HCT116 (cell line): ENCODE measurements around the gene ACSS3. TPM values are rescaled to one million over a fixed set of nuclear protein-coding genes. Genes with fewer than 3 reads are reported as not detected.

ENCODE experiments used
- ATAC-seq: fragments of 200-7000 bp; cut with Tn5 transposase; 2 replicates; pipeline ENCODE4 v1.9.1; 2020; ENCODE audit warnings: mild to moderate bottlenecking, moderate library complexity
- BruUV-seq: library from RNA; stranded (reverse); fragments of 400-500 nt; replicated peaks from 2 replicates; lab custom pipeline; 2021; lab: Mats Ljungman, UMichigan
- CTCF ChIA-PET: fragments of 300-600 bp; sonication (Branson Sonifier 250); formaldehyde crosslinking; loops from one replicate; lab custom pipeline; 2021; ENCODE audit warnings: antibody characterized with exemption; lab: Charles Lee
- POLR2A ChIA-PET: fragments of 300-600, 350-600 bp; sonication (Branson Sonifier 250); formaldehyde crosslinking; loops from one replicate; lab custom pipeline; 2021; ENCODE audit warnings: antibody characterized with exemption; lab: Charles Lee
- RAD21 ChIA-PET, 2 experiments: fragments of 300-600 bp; sonication (Branson Sonifier 250); formaldehyde crosslinking; loops; one replicate each; lab custom pipeline; 2023; ENCODE audit warnings: low total read pairs in 2 of 2; ENCODE audit not compliant: uncharacterized antibody in 2 of 2, unreplicated experiment in 2 of 2, low non-redundant PET in 1 of 2; lab: Charles Lee
- DNase-seq: peaks from one replicate; pipeline ENCODE4 v3.0.0-alpha.2; 2010; ENCODE audit warnings: low read depth, low spot score
- H2AFZ ChIP-seq: fragments of 200-600 bp; shearing (Covaris generic), sonication (generic); 2 replicates; pipeline ENCODE4 v1.6.1; 2017; ENCODE audit warnings: low read depth, mixed run types, mixed read lengths, antibody characterized with exemption, low read length; ENCODE audit not compliant: poor library complexity, severe bottlenecking
- H3K27ac ChIP-seq: 2 replicates; pipeline ENCODE4 v1.5.1; 2012; ENCODE audit warnings: low read depth, low read length
- H3K27me3 ChIP-seq: fragments of 200-600 bp; sonication (generic); 2 replicates; pipeline ENCODE4 v1.6.1; 2016; ENCODE audit warnings: mixed run types, low read length, mixed read lengths; ENCODE audit not compliant: insufficient read depth
- H3K36me3 ChIP-seq, 2 experiments: fragments of 200-500 bp in 1 of 2; fragments of 200-600 bp in 1 of 2; sonication (Bioruptor generic) in 1 of 2; sonication (generic) in 1 of 2; 2 replicates each; pipeline versions ENCODE4 v1.5.1 to v1.6.1; 2014 to 2016; ENCODE audit warnings: low read length in 2 of 2, inconsistent platforms in 1 of 2, mixed read lengths in 1 of 2, mixed run types in 1 of 2; ENCODE audit not compliant: insufficient read depth in 2 of 2, control insufficient read depth in 1 of 2
- H3K4me1 ChIP-seq, 2 experiments: fragments of 200-600 bp in 1 of 2; sonication (generic) in 1 of 2; 2 replicates each; pipeline versions ENCODE4 v1.5.1 to v1.6.1; 2012 to 2017; ENCODE audit warnings: low read length in 2 of 2, inconsistent platforms in 1 of 2, mild to moderate bottlenecking in 1 of 2, mixed read lengths in 1 of 2, mixed run types in 1 of 2, moderate library complexity in 1 of 2; ENCODE audit not compliant: insufficient read depth in 2 of 2, control insufficient read depth in 1 of 2
- H3K4me2 ChIP-seq: fragments of 200-600 bp; sonication (generic); 2 replicates; pipeline ENCODE4 v1.6.1; 2017; ENCODE audit warnings: mixed run types, low read length, mixed read lengths
- H3K4me3 ChIP-seq, 2 experiments: fragments of 200-600 bp in 1 of 2; sonication (generic) in 1 of 2; replicated peaks in 1 of 2; 2 replicates each; pipeline ENCODE4 v1.5.1; 2011 to 2016; ENCODE audit warnings: low read length in 2 of 2, control low read depth in 1 of 2, low read depth in 1 of 2, mild to moderate bottlenecking in 1 of 2, mixed read lengths in 1 of 2, mixed run types in 1 of 2
- H3K79me2 ChIP-seq: fragments of 200-600 bp; sonication (generic); 2 replicates; pipeline ENCODE4 v1.6.1; 2017; ENCODE audit warnings: mild to moderate bottlenecking, mixed run types, low read length, moderate library complexity, mixed read lengths; ENCODE audit not compliant: insufficient read depth
- H3K9ac ChIP-seq: fragments of 200-600 bp; sonication (generic); 2 replicates; pipeline ENCODE4 v1.6.1; 2016; ENCODE audit warnings: low read length, mixed read lengths
- H3K9me2 ChIP-seq: fragments of 200-600 bp; sonication (generic), shearing (Covaris generic); 2 replicates; pipeline ENCODE4 v1.6.1; 2017; ENCODE audit warnings: mixed run types, mild to moderate bottlenecking, moderate library complexity; ENCODE audit not compliant: insufficient read depth
- H3K9me3 ChIP-seq, 2 experiments: fragments of 200-500 bp in 1 of 2; fragments of 200-600 bp in 1 of 2; sonication (Bioruptor generic) in 1 of 2; sonication (generic) in 1 of 2; 2 replicates each; pipeline ENCODE4 v1.6.1; 2014 to 2017; ENCODE audit warnings: low read length in 2 of 2, mixed read lengths in 2 of 2, inconsistent platforms in 1 of 2, low read depth in 1 of 2, mild to moderate bottlenecking in 1 of 2, mixed run types in 1 of 2, moderate library complexity in 1 of 2; ENCODE audit not compliant: control insufficient read depth in 1 of 2, insufficient read depth in 1 of 2
- H4K20me1 ChIP-seq: fragments of 200-600 bp; sonication (generic), shearing (Covaris generic); 2 replicates; pipeline ENCODE4 v1.6.1; 2017; ENCODE audit warnings: mixed run types, mild to moderate bottlenecking, moderate library complexity; ENCODE audit not compliant: insufficient read depth
- CEBPB ChIP-seq: IDR thresholded peaks from 2 replicates; pipeline ENCODE4 v1.6.1; 2012; ENCODE audit warnings: low read depth
- EGR1 ChIP-seq: IDR thresholded peaks from 2 replicates; pipeline ENCODE4 v1.6.1; 2012; ENCODE audit warnings: low read depth
- ELF1 ChIP-seq: IDR thresholded peaks from 2 replicates; pipeline ENCODE4 v1.6.1; 2012; ENCODE audit warnings: low read depth, borderline replicate concordance
- EZH2phosphoT487 ChIP-seq: fragments of 200-600 bp; IDR thresholded peaks from 2 replicates; pipeline ENCODE4 v1.6.1; 2018; ENCODE audit warnings: antibody characterized with exemption, borderline replicate concordance
- JUND ChIP-seq: IDR thresholded peaks from 2 replicates; pipeline ENCODE4 v1.6.1; 2012
- MAX ChIP-seq: IDR thresholded peaks from 2 replicates; pipeline ENCODE4 v1.6.1; 2012
- REST ChIP-seq: IDR thresholded peaks from 2 replicates; pipeline ENCODE4 v1.6.1; 2012; ENCODE audit warnings: low read depth
- ZBTB33 ChIP-seq: IDR thresholded peaks from 2 replicates; pipeline ENCODE4 v1.6.1; 2011; ENCODE audit warnings: mild to moderate bottlenecking, low read length, moderate library complexity; ENCODE audit not compliant: insufficient replicate concordance; ENCODE audit errors: extremely low read depth
- ZFX ChIP-seq: fragments of 450-650 bp; IDR thresholded peaks from 2 replicates; pipeline ENCODE4 v1.6.1; 2017
- ZNF274 ChIP-seq: fragments of 200-500 bp; sonication (Bioruptor generic); IDR thresholded peaks from 2 replicates; pipeline ENCODE4 v1.6.1; 2014; ENCODE audit warnings: mild to moderate bottlenecking, low read depth, low read length, inconsistent platforms
- intact Hi-C: fragments of 100-400 bp; cut with micrococcal nuclease; formaldehyde crosslinking; loops from 2 replicates; pipeline ENCODE4 v1.10.0; 2022
- total RNA-seq: library from RNA; stranded (reverse); gene quantifications from one replicate; pipeline ENCODE4 v1.2.1, GENCODE V29; 2021; ENCODE audit not compliant: unreplicated experiment
- TF ChIP-seq, protein P1 (sequence below): IDR thresholded peaks from 2 replicates; pipeline ENCODE4 v1.6.1; 2012

The ACSS3 gene
- total RNA-seq, 1 experiment from 2014 or later: 0.30 TPM

GRCh38 chr12:81086342-81086741 lies 8.5 kb downstream of the ACSS3 start:
- no peaks in the 10 kb centered on the region for H3K36me3 ChIP-seq
- H3K9me2 ChIP-seq: no peaks in the 10 kb centered on the region
- CTCF ChIA-PET: no interaction called here
- H3K9ac ChIP-seq: no peak overlapping the region
- BruUV-seq: no TSS peak
- TF ChIP-seq ZFX: no peak
- no peak overlapping the region for H2AFZ ChIP-seq
- H3K4me1 ChIP-seq: no peaks in the 10 kb centered on the region
- ATAC-seq (no peak), DNase-seq (no peak)
- no peaks in the 10 kb centered on the region for H3K9me3 ChIP-seq
- H3K4me2 ChIP-seq: no peak overlapping the region
- no peak overlapping the region for H3K4me3 ChIP-seq
- POLR2A ChIA-PET: no interaction called here
- H3K27me3 ChIP-seq: no peaks in the 10 kb centered on the region
- RAD21 ChIA-PET: no interaction called here
- intact Hi-C loops: no loop called here
- no peak overlapping the region for H3K27ac ChIP-seq
- H3K79me2 ChIP-seq: no peaks in the 10 kb centered on the region
- no peaks in the 10 kb centered on the region for H4K20me1 ChIP-seq

GRCh38 chr12:81088221-81088620 lies 10.3 kb downstream of the ACSS3 start:
- CTCF ChIA-PET: no interaction called here
- H2AFZ ChIP-seq: no peak overlapping the region
- DNase-seq (no peak), ATAC-seq (no peak)
- H3K9ac ChIP-seq: no peak overlapping the region
- no peaks in the 10 kb centered on the region for H4K20me1 ChIP-seq
- H3K4me2 ChIP-seq: no peak overlapping the region
- TF ChIP-seq ZBTB33 (no peak), JUND (no peak), MAX (no peak), CEBPB (no peak), EGR1 (no peak), REST (no peak), ELF1 (no peak), ZNF274 (no peak), EZH2phosphoT487 (no peak)
- TF ChIP-seq, protein P1, sequence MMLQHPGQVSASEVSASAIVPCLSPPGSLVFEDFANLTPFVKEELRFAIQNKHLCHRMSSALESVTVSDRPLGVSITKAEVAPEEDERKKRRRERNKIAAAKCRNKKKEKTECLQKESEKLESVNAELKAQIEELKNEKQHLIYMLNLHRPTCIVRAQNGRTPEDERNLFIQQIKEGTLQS: no peak
- H3K4me1 ChIP-seq: no peaks in the 10 kb centered on the region
- POLR2A ChIA-PET: no interaction called here
- H3K27ac ChIP-seq: no peak overlapping the region
- no TSS peak for BruUV-seq
- no peaks in the 10 kb centered on the region for H3K9me3 ChIP-seq
- no peaks in the 10 kb centered on the region for H3K79me2 ChIP-seq
- H3K27me3 ChIP-seq: no peaks in the 10 kb centered on the region
- H3K4me3 ChIP-seq: no peak overlapping the region
- intact Hi-C loops: no loop called here
- RAD21 ChIA-PET: no interaction called here
- H3K36me3 ChIP-seq: no peaks in the 10 kb centered on the region
- no peaks in the 10 kb centered on the region for H3K9me2 ChIP-seq
